GM19023 (cell line): ENCODE results near the gene PLA2G4D.

Experiments used
- ATAC-seq: cut with Tn5 transposase; IDR thresholded peaks from one replicate; pipeline ENCODE4 v1.9.1; 2021; ENCODE audit warnings: mild to moderate bottlenecking, moderate library complexity; ENCODE audit not compliant: unreplicated experiment

PLA2G4D gene

DNA sequence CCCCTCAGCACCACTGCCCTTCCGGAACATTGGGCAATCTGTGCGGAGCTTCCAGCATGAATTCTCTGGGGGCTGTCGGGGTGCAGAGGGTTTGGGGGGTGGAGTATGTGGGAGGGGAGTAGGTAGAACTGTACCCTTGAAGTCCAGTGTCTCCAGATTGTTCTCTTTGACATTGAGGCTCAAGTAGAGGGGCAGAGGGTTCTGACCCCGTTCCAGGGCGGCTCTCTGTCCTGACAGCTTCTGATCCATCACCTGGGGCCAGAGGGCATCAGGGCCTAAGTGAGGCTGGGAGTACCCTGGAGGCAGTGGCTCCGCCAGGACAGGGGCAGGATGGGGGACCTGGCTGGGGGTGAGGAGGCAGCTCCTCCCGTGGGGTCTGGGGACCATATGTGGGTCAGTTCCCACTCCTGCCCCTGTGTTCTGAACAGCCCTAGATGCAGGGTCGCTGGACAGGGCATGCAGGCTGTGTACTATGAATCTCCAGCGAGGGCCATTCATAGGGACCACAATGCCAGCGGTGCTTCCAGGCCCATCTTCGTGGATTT, 22.1 kb downstream of the PLA2G4D start:
- no peak for ATAC-seq

DNA sequence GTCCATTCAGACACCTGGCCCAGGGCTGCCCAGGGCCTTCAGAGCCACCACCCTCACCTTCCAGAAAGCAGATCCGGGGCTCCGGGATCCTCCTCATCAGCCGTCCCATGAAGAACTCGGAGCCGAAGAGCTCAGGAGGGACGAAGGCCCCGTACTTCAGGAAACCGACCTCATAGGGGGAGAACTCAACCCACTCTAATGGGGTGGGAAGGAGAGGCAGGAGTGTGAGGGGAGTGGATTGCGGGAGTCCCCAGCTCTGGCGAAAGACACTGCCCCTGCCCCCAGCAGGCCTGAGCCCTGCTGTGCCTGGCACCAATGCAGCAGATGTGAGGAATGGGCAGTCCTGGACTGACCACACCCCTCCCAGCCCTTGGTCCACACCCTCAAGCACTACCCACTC, 22.6 kb downstream of the PLA2G4D start:
- ATAC-seq = no peak

DNA sequence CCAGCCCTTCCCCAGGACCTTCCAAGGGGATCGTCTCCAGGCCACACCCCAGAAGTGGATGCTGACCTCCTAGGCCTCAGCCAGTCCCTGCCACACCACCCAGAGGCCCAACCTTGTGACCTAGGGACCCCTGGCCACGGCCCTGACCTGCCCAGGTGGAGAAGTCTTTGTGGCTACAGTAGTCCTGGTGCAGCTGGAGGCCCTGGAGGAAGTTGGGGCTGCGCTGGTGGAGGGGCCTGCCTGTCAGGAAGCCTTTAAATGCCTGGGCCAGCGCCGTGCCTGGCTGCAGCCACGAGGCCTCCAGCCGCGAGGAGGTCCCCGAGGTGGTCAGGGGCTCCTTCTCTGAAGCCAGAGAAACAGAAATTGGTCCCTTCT, 23.4 kb downstream of the PLA2G4D start:
- ATAC-seq = no peak

- no peak for ATAC-seq
These were observed 23.9 kb downstream of the PLA2G4D start for GRCh38 chr15:42070279-42070975.

DNA sequence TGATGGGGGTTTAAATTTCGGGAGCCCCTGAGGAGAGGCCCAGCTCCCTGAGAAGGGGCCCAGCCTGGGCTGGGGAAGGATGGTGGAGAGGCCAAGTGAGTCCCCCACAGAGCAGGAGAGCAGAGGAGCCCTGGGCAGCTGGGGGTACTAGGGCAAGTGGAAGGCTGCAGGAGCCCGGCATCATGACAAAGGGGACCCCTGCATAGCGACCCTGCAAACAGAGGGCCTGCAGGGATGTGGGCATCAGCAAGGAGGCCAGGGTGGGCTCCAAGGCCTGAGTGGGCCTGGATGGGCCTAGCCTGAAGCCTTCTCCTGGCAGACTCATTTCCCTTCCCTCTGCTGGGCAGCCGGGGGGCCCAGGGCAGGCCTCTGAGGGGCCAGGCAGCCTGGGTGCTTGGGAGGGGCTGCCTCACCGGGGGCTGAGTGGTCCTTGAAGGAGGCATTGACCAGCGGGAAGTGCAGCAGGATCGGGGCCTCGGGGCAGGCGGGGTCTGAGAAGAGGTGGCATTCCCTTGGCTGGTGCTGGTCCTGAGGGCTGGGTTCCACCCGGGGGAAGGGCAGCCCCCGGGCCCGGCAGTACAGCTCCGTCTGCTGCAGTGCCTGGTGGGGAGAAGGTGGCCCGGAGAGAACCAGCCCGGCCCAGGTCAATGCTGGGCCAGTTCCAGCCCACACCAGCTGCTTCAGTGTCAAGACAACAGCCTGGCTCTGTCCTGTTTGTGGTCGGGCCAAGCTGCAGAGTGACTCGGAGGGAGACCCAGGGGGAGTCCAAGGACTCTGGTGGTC, 24.7 kb downstream of the PLA2G4D start:
- ATAC-seq = no peak

GRCh38 chr15:42069025-42069424, 25.3 kb downstream of the PLA2G4D start:
- ATAC-seq = no peak

GRCh38 chr15:42068601-42069000, 25.8 kb downstream of the PLA2G4D start:
- ATAC-seq = no peak

- no peak for ATAC-seq
These were observed 27.5 kb downstream of the PLA2G4D start for GRCh38 chr15:42066764-42067415.

DNA sequence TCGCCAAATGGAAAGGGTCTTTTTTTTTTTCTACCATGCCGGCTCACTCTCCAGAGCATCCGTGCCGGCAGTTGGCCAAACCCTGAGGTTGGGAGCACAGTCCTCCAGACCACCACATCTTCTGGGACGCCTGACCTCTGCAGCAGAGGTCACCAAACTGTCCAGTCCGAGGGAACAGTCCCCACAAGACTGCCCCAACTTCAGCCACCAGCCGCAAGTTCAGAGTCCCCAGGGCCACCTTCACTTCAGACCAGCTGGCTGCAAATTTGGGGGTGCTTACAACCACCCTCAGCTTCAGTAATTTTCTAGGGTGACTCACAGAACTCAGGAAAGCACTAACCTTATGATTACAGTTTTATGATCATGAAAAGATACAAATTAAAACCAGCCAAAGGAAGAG, 28.9 kb downstream of the PLA2G4D start:
- no peak for ATAC-seq

DNA sequence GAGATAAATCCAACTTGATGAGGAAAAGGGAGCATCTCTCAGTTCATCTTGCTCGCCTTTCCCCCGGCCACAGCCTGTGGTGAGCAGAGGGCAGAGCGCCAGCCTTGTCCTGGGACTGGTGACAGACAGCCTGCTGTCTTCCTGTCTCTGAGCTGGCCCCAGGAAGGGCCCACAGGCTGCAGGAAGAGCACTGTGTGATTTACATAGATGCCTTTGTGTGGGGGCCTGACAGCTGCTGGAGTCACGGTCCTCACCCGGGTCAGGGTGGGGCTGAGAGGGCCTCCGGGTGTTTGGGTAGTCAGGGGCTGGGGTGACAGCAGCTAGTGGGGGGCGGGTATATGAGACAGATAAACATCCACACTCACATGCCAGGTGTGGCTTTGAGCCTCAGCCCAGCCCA, 29.3 kb downstream of the PLA2G4D start:
- ATAC-seq = no peak

GRCh38 chr15:42064271-42064670, 30.1 kb downstream of the PLA2G4D start:
- no peak for ATAC-seq

GRCh38 chr15:42063122-42063848, 31.1 kb downstream of the PLA2G4D start:
- no peak for ATAC-seq

- ATAC-seq = no peak
These were observed 32.0 kb downstream of the PLA2G4D start for GRCh38 chr15:42062284-42062806.

- no peak for ATAC-seq
These were observed 33.6 kb downstream of the PLA2G4D start for GRCh38 chr15:42060797-42061196.

DNA sequence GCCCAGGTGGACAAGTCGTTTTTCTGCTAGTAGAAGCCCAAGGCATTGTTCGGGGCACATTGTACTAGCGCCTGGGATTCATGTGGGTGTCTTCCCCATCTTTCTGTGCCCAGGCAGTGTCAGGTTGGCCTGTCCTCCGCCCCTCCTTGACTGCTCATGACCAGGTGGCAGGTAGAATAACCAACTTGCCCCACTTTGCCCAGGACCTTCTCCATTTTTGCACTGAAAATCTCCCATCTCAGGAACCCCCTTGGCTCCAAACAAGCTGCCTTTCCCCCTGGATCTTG, 33.9 kb downstream of the PLA2G4D start:
- ATAC-seq = no peak

DNA sequence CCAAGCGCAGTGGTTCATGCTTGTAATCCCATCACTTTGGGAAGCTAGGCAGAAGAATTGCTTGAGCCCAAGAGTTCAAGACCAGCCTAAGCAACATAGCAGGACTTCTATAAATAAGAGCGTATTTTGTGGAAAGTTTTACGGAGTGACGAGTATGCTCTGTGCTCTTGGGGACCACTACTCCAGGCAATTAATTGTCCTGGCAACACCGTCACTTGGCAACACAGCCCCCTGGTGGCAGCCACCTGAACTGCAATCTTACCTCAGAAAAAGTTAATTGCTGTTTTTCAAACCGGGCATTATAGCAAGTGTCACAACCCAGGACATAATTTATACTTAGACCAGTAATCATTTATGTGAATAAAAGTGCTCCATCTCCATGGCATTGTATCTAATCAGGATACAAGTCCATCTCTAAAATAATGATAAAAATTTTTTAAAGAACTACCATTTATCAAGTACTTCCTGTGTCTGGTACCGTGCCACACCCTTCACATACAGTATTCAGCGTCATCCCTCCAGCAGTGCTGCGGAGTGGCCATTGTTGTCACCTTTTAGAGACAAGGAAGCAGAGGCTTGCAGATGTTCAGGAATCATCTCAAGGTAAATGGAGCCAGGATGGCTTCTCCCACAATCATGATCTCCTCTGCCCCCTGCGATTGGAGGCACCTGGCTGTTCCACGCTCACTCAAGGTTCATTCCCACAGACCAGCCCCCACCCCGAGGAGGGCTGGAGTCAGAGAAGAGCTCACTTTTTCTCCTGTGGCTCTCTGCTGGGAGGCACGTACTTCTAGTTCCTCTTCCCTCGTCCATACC, 34.5 kb downstream of the PLA2G4D start:
- ATAC-seq = no peak

DNA sequence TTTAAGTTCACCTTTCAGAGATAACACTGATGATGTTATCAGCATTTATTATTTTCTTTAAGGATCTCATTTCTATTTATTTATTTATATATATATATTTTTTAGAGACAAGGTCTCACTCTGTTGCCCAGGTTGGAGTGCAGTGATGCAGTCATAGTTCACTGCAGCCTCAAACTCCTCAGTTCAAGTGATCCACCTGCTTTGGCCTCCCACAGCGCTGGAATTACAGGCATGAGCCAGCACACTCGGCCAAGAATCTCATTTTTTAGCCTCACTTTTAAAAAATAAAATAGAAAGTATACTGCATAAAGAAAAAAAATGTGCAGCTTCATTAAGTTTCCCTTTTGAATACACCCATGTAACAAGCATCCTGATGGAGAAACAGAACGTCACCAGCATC, 35.6 kb downstream of the PLA2G4D start:
- no peak for ATAC-seq

GRCh38 chr15:42057799-42058646, 36.3 kb downstream of the PLA2G4D start:
- ATAC-seq = no peak
